GM12873 (cell line): Measurements from ENCODE around the gene CFAP100.

Source experiments
- CTCF ChIP-seq: IDR thresholded peaks from 2 replicates; pipeline ENCODE4 v1.5.1; 2012; ENCODE audit warnings: low read depth, mild to moderate bottlenecking, moderate library complexity, low read length, control low read depth; ENCODE audit not compliant: insufficient read depth; ENCODE audit errors: missing control alignments

CFAP100 gene

DNA sequence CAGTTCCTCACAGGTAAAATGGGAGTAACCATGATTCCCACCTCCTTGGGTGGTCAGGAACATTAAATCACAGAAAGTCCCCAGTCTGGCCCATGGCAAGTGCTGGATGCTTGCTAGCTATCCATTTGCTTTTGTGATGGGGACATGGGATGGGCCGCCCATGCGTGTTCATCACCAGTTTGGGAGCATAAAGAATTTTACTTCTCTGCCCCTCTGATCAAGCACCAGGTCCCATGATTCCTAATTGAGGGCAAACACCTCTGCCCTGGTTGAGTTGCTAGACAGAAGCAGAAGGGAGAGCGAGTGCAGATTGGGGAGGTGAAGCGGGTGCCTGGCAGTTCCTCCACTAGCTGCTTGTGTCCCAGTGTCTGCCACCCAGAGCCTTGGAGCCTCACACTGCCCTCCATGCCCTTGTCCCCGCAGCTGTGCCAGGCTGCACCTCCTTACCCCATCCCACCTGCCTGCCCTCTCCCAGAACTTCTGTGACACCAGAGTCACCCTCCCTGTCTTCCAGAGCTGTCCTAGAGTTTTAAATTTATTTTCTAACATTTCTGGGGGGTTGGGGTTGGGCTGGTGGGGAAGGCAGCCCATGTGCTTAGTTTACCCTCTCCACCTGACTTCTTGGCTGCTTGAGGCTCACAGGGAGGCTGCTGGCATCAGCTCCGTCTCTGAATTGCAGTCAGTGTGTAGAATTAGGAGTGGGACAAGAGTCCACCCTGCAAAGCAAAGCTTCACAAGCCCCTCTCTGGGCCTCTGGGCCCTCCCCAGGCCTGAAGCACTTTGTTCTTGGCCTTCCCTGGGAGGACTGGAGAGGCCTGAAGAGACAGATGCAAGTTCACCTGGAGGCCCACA lies 18.4 kb downstream of the CFAP100 start:
- no peak for TF ChIP-seq CTCF

GRCh38 chr3:126413693-126414080 lies 19.0 kb downstream of the CFAP100 start:
- no peak for TF ChIP-seq CTCF

DNA sequence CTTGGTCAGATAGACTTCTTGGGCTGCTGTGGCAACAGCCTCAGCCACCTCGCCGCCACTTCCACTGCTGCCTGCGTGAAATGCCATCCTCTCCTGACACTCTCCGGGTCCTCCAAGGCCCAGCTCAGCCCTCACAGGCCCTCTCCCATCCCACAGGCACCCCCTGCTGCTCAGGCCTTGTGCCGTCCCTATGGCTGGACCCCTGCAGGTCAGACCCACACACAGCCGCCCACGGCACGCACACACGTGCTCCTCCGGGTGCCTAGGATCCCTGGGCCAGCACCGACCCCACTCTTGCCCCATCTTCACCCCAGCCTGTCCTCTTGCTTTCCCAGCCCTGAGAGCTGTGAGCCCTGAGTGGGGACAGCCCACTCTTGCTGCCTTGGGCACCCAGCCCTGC lies 19.7 kb downstream of the CFAP100 start:
- no peak for TF ChIP-seq CTCF

GRCh38 chr3:126414961-126415660 lies 20.4 kb downstream of the CFAP100 start:
- TF ChIP-seq CTCF, result no peak

DNA sequence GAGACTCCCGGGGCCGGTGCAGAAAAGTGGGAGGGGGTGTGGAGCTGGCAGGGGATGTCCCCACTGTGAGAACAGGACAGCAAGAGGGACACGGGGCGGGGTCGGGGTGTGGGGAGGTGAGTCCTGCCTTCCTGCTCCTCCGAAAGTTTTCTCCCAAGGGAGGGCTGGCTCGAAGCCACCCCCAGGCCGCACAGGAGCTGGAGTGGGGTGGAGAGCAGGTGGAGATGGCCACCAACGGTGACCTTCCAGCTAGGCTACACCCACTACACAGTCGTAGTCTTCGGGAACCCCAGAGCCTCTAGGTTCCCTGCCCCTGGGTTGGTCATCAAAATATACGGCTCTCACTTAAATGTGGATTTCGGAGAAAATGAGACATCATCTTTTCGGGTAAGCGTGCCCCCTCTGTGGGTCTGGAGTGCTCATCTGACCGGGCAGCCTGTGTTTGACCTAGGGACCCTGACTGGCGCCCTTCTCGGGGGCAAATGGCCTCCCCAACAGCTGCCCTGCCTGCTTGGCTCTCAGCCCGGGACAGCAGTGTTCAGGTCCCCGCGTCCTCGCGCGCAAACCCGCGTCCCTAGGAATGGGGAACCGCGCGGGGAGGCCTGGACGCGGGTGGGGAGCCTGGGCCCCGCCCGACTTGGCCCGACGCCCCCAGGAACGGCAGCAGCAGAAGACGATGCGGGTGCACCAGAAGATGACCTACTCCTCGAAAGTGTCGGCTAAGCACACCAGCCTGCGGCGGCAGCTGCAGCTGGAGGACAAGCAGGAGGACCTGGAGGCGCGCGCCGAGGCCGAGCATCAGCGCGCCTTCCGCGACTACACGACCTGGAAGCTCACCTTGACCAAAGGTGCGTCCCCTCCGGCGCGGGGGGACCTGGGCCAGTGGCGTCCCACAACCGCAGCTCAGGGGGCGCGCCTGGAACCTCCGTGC lies 21.2 kb downstream of the CFAP100 start:
- no peak for TF ChIP-seq CTCF

DNA sequence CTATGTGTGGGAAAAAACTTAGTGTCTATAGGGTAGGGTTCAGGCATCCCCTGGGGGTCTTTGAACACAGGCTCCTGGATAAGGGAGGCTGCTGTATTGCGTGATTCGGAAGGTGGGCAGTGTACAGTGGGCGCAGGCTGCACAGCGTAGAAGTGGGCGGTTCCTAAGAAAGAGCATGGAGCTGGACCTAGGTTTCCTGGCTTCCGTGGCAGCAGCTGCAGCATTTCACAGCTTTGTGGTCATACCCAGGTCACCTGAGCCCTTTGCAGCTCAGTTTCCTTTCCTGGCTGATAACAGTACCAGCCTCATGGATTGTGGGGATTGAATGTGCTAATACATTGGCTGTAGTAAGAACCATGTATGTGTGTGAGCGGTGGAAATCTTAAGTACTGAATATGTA lies 22.2 kb downstream of the CFAP100 start:
- no peak for TF ChIP-seq CTCF
